ENCODE results near the gene TMC2. TPM values are rescaled to one million over a fixed set of nuclear protein-coding genes. Genes with fewer than 3 reads are reported as not detected.

Gene TMC2
- total RNA-seq, 1 donor from 2014 or later = not detected

DNA sequence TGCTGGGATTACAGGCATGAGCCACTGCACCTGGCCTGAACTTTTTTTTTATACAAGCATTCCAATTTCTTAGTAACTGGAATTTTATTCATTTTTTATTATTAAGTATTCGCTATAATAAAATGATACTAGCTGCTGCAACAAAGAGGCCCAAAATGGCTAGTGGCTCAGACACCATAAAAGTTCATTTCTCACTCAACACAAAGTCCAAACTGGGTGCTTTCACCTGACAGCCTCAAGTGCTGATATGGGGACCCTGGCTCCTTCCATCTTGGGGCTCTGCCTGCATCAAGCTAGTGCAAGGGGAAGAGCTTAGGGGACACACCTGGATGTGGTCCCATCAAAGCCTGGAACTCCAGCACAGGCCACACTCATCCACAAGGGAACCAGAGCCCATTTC, 103.9 kb downstream of the TMC2 start:
- no peak overlapping the region for H3K27ac ChIP-seq
- H3K4me1 ChIP-seq = no peaks in the 10 kb centered on the region
- H3K4me3 ChIP-seq = no peak overlapping the region
- DNase-seq (ENCODE audit: extremely low spot score in 2 of 2) = no peak
- TF ChIP-seq, protein P1, sequence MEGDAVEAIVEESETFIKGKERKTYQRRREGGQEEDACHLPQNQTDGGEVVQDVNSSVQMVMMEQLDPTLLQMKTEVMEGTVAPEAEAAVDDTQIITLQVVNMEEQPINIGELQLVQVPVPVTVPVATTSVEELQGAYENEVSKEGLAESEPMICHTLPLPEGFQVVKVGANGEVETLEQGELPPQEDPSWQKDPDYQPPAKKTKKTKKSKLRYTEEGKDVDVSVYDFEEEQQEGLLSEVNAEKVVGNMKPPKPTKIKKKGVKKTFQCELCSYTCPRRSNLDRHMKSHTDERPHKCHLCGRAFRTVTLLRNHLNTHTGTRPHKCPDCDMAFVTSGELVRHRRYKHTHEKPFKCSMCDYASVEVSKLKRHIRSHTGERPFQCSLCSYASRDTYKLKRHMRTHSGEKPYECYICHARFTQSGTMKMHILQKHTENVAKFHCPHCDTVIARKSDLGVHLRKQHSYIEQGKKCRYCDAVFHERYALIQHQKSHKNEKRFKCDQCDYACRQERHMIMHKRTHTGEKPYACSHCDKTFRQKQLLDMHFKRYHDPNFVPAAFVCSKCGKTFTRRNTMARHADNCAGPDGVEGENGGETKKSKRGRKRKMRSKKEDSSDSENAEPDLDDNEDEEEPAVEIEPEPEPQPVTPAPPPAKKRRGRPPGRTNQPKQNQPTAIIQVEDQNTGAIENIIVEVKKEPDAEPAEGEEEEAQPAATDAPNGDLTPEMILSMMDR (IDR thresholded peaks at IDR 0.05) = no peak
- TF ChIP-seq POLR2A (IDR thresholded peaks at IDR 0.05) (no peak), POLR2AphosphoS5 (IDR thresholded peaks at IDR 0.05; ENCODE audit: insufficient read depth in 1 of 2, low read depth in 1 of 2) (no peak)
- H3K36me3 ChIP-seq = no peaks in the 10 kb centered on the region
- no peaks in the 10 kb centered on the region for H3K9me3 ChIP-seq
- no peaks in the 10 kb centered on the region for H3K27me3 ChIP-seq
- intact Hi-C loops (cut with DNase I) = no loop called here

DNA sequence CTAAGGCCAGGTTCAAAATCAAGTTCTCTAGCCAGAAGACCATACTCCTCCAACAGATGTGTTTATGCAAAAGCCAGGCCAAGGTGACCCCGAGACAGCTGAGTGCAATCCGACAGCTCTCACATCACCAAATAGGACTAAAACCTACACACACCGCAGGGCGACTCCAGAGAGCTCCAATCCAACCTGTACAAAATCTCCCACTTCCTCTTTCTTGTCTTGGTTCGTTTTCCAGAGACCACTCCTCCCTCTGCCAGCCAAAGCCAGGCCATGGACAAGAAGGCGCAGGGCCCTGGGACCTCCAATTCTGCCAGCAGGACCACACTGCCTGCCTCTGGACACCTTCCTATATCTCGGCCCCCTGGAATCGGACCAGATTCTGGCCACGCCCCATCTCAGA, 104.5 kb downstream of the TMC2 start:
- no peak for DNase-seq (ENCODE audit: extremely low spot score in 2 of 2)
- TF ChIP-seq POLR2A (IDR thresholded peaks at IDR 0.05) (no peak), POLR2AphosphoS5 (IDR thresholded peaks at IDR 0.05; ENCODE audit: insufficient read depth in 1 of 2, low read depth in 1 of 2) (no peak)
- TF ChIP-seq, protein P1 (IDR thresholded peaks at IDR 0.05) = no peak
- H3K27ac ChIP-seq = no peak overlapping the region
- H3K9me3 ChIP-seq = no peaks in the 10 kb centered on the region
- no peak overlapping the region for H3K4me3 ChIP-seq
- no peaks in the 10 kb centered on the region for H3K36me3 ChIP-seq
- no peaks in the 10 kb centered on the region for H3K4me1 ChIP-seq
- intact Hi-C loops (cut with DNase I) = no loop called here
- H3K27me3 ChIP-seq = no peaks in the 10 kb centered on the region

DNA sequence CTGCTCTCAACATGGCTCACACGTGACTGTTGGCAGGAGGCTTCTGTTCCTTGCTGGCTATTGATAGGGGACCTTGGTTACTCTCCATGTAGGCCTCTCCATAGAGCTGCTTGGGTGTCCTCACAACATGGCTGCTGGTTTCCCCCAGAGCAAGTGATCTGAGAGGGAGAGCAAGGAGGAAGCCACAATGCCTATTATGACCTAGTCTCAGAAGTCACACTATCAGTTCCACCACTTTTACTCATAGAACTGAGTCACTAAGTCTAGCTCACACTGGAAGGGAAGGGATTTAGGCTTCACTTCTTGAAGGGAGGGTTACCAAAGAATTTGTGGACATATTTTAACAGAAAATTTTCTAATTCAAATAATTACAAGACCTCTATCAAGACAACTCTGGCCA, 107.3 kb downstream of the TMC2 start:
- no peaks in the 10 kb centered on the region for H3K9me3 ChIP-seq
- no peak overlapping the region for H3K27ac ChIP-seq
- no peaks in the 10 kb centered on the region for H3K36me3 ChIP-seq
- TF ChIP-seq POLR2AphosphoS5 (IDR thresholded peaks at IDR 0.05; ENCODE audit: insufficient read depth in 1 of 2, low read depth in 1 of 2) = no peak
- TF ChIP-seq POLR2A (IDR thresholded peaks at IDR 0.05) = no peak
- TF ChIP-seq, protein P1 (IDR thresholded peaks at IDR 0.05) = no peak
- intact Hi-C loops (cut with DNase I) = no loop called here
- no peak for DNase-seq (ENCODE audit: extremely low spot score in 2 of 2)
- no peak overlapping the region for H3K4me3 ChIP-seq
- H3K27me3 ChIP-seq = no peaks in the 10 kb centered on the region
- H3K4me1 ChIP-seq = no peaks in the 10 kb centered on the region

DNA sequence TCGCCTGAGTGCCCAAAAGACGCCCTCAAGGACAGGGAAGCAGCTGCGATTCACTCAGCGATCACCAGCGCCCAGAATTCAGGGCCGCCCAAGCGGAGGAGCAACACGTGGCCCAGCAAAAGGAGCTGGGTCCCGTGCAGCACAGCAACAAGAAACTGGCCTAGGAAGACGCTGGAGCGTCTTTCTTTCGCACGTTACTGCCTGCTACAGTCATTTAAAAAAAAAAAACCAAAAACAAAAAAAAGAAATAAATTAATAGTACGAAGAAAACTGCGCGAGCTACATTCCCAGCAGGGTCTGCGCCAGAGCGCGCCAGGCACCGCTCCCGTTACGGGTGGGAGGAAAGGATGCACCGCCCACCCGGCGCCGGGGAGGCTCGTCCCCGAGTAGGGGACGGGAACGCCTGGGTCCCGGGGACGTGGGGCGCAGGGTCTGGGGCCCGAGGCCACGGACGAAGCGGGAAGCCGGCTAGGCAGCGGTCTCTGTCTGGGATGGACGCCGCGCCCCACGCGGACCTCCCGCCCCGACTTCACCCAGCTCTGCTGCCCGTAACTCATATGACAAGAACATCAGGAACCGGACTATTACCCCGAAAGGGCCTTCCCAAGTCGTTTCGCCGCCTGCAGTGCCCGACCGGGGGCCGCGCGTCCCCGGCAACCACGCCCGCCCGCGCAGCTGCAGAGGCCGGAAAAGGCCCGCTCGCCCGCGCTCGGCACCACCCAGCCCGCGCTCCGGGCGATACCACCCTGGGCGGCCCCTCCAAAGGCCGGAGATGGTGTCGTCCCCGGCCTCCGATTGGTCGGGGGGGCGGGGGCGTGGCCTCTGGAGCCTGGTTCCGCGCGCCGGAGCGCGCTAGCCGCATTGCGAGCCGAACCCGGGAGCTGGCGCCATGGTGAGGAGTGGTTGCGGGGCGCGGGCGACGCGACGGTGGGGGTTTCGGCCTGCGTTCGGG, 115.7 kb downstream of the TMC2 start, which contains the start of gene NOP56:
NOP56 (plus strand) TSS at position 861 of the 952 bp plus-strand sequence; CDS start at position 890, 29 bp downstream.
- intact Hi-C loops (cut with DNase I) = loop anchor here (10.0 kb wide), 1 partner anchor 117 kb away; the partner anchor contains the start of gene TMC2
- peak in 1 of 2 donors; percentile 93 for DNase-seq (ENCODE audit: extremely low spot score in 2 of 2)
- TF ChIP-seq POLR2AphosphoS5 (IDR thresholded peaks at IDR 0.05; ENCODE audit: insufficient read depth in 1 of 2, low read depth in 1 of 2) (peak; percentile 14 to 72), POLR2A (IDR thresholded peaks at IDR 0.05) (no peak)
- Histone ChIP-seq H3K36me3 (peaks cover 3 to 30% of the 10 kb centered on the region in 2 donors), H3K27me3 (no peaks in the 10 kb centered on the region), H3K4me3 (peak within 1 kb of the TSS; percentile 54 to 91), H3K4me1 (peaks cover 28% of the 10 kb centered on the region), H3K27ac (peak within 1 kb of the TSS; percentile 89), H3K9me3 (no peaks in the 10 kb centered on the region)

DNA sequence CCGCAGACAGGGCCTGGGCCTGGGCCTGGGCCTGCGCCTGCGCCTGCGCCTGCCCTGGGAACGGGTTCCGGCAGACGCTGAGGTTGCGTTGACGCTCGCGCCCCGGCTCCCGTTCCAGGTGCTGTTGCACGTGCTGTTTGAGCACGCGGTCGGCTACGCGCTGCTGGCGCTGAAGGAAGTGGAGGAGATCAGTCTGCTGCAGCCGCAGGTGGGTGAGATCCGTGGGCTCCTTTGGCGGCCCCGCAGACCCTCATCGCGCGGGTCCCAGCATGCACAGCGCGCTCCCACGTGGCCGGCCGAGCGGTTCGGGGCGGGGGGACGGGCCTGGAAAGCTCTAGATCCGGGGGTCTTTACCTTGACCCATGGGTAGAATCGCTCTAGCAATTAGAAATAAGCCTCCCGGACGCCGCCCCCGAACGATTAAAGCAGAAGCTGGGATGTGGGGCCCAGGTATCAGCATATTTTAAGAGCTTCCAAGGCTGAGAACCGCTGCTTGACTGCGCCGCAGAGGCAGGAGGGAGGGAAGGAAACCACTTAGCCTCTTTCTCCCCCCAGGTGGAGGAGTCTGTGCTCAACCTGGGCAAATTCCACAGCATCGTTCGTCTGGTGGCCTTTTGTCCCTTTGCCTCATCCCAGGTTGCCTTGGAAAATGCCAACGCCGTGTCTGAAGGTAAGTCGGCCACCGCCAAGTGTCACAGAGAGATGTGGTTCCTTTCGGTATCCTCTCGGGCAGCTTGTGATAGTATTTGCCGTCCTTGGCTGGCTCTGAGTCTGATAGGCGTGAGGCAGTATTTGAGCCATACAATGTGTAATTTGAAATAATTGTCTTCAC, 116.6 kb downstream of the TMC2 start:
- intact Hi-C loops (cut with DNase I) = loop anchor here (10.0 kb wide), 1 partner anchor 118 kb away; the partner anchor contains the start of gene TMC2
- H3K27ac ChIP-seq = peak overlapping the region; percentile 89
- TF ChIP-seq POLR2AphosphoS5 (IDR thresholded peaks at IDR 0.05; ENCODE audit: insufficient read depth in 1 of 2, low read depth in 1 of 2) (peak in 1 of 2 donors; percentile 27), POLR2A (IDR thresholded peaks at IDR 0.05) (no peak)
- H3K27me3 ChIP-seq = no peaks in the 10 kb centered on the region
- H3K4me1 ChIP-seq = peaks cover 28% of the 10 kb centered on the region
- no peak for DNase-seq (ENCODE audit: extremely low spot score in 2 of 2)
- no peaks in the 10 kb centered on the region for H3K9me3 ChIP-seq
- peaks cover 3 to 39% of the 10 kb centered on the region in 2 donors for H3K36me3 ChIP-seq
- H3K4me3 ChIP-seq = peak overlapping the region; percentile 54 to 91

Measured in vagina (tissue), 2 donors.